ENCODE data around the gene GRM7. TPM values are rescaled to one million over a fixed set of nuclear protein-coding genes. Genes with fewer than 3 reads are reported as not detected.

The GRM7 gene
- total and polyA plus RNA-seq, 2 of the 4 experiments (the other 2 are of a cell fraction): not detected

DNA sequence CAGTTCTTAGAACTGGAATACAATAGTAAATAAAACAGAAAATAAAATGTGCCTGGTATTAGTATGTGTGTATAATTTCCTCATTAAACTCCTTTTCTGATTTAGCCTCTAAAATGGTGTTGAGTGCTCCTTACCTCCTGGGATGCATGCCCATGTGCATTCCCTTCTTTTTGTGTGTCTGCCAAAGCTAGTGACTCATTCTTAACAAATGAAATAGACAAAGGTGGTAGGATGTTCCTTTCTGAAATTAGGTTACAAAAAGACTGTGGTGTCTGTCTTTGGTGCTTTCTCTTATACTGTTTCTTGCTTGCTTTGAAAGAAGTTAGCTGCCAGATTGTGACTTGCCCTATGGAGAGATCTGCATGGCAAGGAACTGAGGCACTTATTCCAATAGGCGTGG is 623.7 kb downstream of the GRM7 start:
- no peak for DNase-seq
- no TSS peak for BruUV-seq (replicated peaks)
- no peaks in the 10 kb centered on the region for H3K79me1 ChIP-seq (ENCODE audit: low read depth in 1 of 2, low read length in 2 of 2)
- TF ChIP-seq POLR2A (IDR thresholded peaks at IDR 0.05; ENCODE audit: low read depth, low read length) (no peak), BHLHE40 (IDR thresholded peaks at IDR 0.05; ENCODE audit: low read depth, low read length) (no peak), NFE2L2 (IDR thresholded peaks at IDR 0.05; ENCODE audit: low read depth, low read length) (no peak), MXI1 (IDR thresholded peaks at IDR 0.05; ENCODE audit: borderline replicate concordance, low read depth, low read length) (no peak), MAZ (IDR thresholded peaks at IDR 0.05; ENCODE audit: borderline replicate concordance, low read depth, low read length) (no peak), SMC3 (IDR thresholded peaks at IDR 0.05; ENCODE audit: low read depth, low read length) (no peak), RFX5 (IDR thresholded peaks at IDR 0.05; ENCODE audit: low read depth, low read length) (no peak), CEBPB (IDR thresholded peaks at IDR 0.05; ENCODE audit: low read depth, low read length) (no peak), CHD1 (IDR thresholded peaks at IDR 0.05; ENCODE audit: low read depth, low read length) (no peak)
- TF ChIP-seq, protein P1, sequence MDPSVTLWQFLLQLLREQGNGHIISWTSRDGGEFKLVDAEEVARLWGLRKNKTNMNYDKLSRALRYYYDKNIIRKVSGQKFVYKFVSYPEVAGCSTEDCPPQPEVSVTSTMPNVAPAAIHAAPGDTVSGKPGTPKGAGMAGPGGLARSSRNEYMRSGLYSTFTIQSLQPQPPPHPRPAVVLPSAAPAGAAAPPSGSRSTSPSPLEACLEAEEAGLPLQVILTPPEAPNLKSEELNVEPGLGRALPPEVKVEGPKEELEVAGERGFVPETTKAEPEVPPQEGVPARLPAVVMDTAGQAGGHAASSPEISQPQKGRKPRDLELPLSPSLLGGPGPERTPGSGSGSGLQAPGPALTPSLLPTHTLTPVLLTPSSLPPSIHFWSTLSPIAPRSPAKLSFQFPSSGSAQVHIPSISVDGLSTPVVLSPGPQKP (IDR thresholded peaks at IDR 0.05; ENCODE audit: borderline replicate concordance, low read depth, low read length): no peak
- ChIA-PET POLR2A (ENCODE audit: unreplicated experiment) (no interaction called here), CTCF (no interaction called here)
- ATAC-seq (ENCODE audit: low read depth): no peak
- no peak overlapping the region for H2BK20ac ChIP-seq (ENCODE audit: low read depth, low read length)
- H3K4me3 ChIP-seq (ENCODE audit: insufficient read depth, low read depth, low read length): no peak overlapping the region
- no peaks in the 10 kb centered on the region for H3K36me3 ChIP-seq (ENCODE audit: control insufficient read depth, insufficient read depth, low read length)
- no peaks in the 10 kb centered on the region for H3K27me3 ChIP-seq (ENCODE audit: control insufficient read depth, insufficient read depth, low read length)
- H3K4me1 ChIP-seq (ENCODE audit: control insufficient read depth, insufficient read depth, low read length): no peaks in the 10 kb centered on the region
- H2BK5ac ChIP-seq (ENCODE audit: low read depth, low read length, poor library complexity, severe bottlenecking): no peak overlapping the region
- H3K27ac ChIP-seq (ENCODE audit: insufficient read depth, low read length): no peak overlapping the region
- H2BK15ac ChIP-seq (ENCODE audit: low read depth, low read length): no peak overlapping the region
- no peak overlapping the region for H3K14ac ChIP-seq (replicated peaks; ENCODE audit: low read depth, low read length)
- H3K23ac ChIP-seq (ENCODE audit: low read depth, low read length): no peak overlapping the region
- H3K9me1 ChIP-seq (ENCODE audit: insufficient read depth, low read length): no peaks in the 10 kb centered on the region
- intact Hi-C loops (cut with micrococcal nuclease): no loop called here
- in situ Hi-C loops (cut with MboI; ENCODE audit: low sequenced_read_pairs): no loop called here
- H3K4ac ChIP-seq (ENCODE audit: low read depth, low read length): no peak overlapping the region
- H3K9ac ChIP-seq (ENCODE audit: low read depth, low read length): no peak overlapping the region
- H2AFZ ChIP-seq (replicated peaks; ENCODE audit: low read length, poor library complexity): no peak overlapping the region
- H2AK5ac ChIP-seq (ENCODE audit: low read depth, low read length): no peak overlapping the region
- H4K20me1 ChIP-seq (ENCODE audit: insufficient read depth, low read length): no peaks in the 10 kb centered on the region
- peaks cover 12% of the 10 kb centered on the region for H3K9me3 ChIP-seq (ENCODE audit: control insufficient read depth, insufficient read depth, low read length)
- H2AK9ac ChIP-seq (replicated peaks; ENCODE audit: low read depth, low read length, poor library complexity): no peak overlapping the region
- H2BK120ac ChIP-seq (ENCODE audit: low read depth, low read length): no peak overlapping the region
- no peak overlapping the region for H4K5ac ChIP-seq (ENCODE audit: low read depth, low read length)
- dilution Hi-C loops (cut with HindIII; ENCODE audit: low sequenced_read_pairs, unreplicated experiment): no loop called here
- no peak overlapping the region for H4K91ac ChIP-seq (ENCODE audit: insufficient read depth, low read depth, low read length)
- no peak overlapping the region for H3K56ac ChIP-seq (ENCODE audit: extremely low read depth, insufficient read depth, low read length)
- WGBS, 2 experiments (ENCODE audit: extremely low coverage in 2 of 2, insufficient read length in 1 of 2): no CpG with 5 or more reads among the region's 1 CpG
- H3K4me2 ChIP-seq (ENCODE audit: low read depth, low read length): no peak overlapping the region
- no peak overlapping the region for H4K8ac ChIP-seq (ENCODE audit: low read depth in 2 of 2, low read length in 2 of 2)
- H3K18ac ChIP-seq (ENCODE audit: low read depth, low read length): no peak overlapping the region

All from IMR-90 (cell line).